ENCODE data around the gene MSI2. TPM values are rescaled to one million over a fixed set of nuclear protein-coding genes. Genes with fewer than 3 reads are reported as not detected.

MSI2 gene
- total and polyA plus RNA-seq, 2 experiments from 2014 or later: 18.9 to 41.8 TPM

DNA sequence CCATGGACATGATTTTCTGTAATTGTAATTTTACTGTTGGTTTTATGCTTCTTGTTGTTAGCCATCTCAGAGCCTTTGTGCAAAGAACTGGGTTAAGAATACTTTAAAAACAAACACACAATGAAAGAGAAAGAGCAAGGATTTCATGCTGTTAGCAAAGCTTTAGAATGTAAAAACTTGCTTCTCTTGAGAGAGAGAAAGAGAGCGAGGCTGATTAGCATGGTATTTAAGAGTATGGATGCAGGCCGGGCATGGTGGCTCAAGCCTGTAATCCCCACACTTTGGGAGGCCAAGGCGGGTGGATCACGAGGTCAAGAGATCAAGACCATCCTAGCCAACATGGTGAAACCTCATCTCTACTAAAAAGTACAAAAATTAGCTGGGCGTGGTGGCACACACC, 76.2 kb downstream of the MSI2 start (continued):
- TF ChIP-seq EZH2 (IDR thresholded peaks at IDR 0.05; ENCODE audit: low read depth, unreplicated experiment): no peak
- no peak for TF ChIP-seq EZH2phosphoT487 (IDR thresholded peaks at IDR 0.05; ENCODE audit: unreplicated experiment)
- TF ChIP-seq, protein P1, sequence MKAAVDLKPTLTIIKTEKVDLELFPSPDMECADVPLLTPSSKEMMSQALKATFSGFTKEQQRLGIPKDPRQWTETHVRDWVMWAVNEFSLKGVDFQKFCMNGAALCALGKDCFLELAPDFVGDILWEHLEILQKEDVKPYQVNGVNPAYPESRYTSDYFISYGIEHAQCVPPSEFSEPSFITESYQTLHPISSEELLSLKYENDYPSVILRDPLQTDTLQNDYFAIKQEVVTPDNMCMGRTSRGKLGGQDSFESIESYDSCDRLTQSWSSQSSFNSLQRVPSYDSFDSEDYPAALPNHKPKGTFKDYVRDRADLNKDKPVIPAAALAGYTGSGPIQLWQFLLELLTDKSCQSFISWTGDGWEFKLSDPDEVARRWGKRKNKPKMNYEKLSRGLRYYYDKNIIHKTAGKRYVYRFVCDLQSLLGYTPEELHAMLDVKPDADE (IDR thresholded peaks at IDR 0.05): no peak
- TF ChIP-seq NANOG (IDR thresholded peaks at IDR 0.05; ENCODE audit: borderline replicate concordance): no peak
- no peak for TF ChIP-seq POLR2AphosphoS5 (IDR thresholded peaks at IDR 0.05; ENCODE audit: low read depth)
- no peak for TF ChIP-seq ZNF331 (CRISPR knock-in tag; IDR thresholded peaks at IDR 0.05; ENCODE audit: low read depth)

DNA sequence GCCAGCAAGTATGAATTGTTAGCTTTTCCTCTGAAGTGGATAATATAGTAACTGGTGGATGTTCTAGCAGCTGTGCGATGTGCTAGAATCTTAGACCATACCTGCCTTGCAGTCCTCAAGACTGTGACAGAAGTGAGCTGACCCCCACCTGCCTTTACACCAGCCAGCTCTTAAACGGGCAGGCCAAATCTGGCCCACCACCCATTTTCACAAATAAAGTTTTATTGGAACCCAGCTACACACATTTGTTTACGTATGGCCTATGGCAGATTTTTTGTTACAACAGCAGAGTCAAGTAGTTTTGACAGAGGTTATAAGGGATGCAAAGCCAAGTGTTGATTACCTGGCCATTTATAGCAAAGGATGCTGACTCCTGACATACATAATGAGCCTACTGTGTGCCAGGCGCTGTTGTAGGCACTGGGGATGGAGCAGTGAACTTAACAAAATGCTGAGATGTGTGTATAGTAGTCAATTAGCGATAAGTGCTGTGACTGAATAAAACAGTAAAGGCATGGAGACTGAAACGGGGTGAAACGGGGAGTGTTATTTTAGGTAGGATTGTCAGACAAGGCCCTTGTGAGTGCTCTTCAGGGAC, 79.0 kb downstream of the MSI2 start:
- Mint-ChIP-seq H3K27ac (no peak overlapping the region), H3K9me3 (peaks cover 4% of the 10 kb centered on the region; the same call in 2 of the 3 replicates), H3K4me3 (no peak overlapping the region), H3K27me3 (ENCODE audit: insufficient read depth, low read depth, poor library complexity) (peaks cover 21% of the 10 kb centered on the region), H3K4me1 (peaks cover 33% of the 10 kb centered on the region), H3K36me3 (ENCODE audit: low read depth) (peaks cover 18% of the 10 kb centered on the region)
- H3K4me3 ChIP-seq: no peak overlapping the region
- H3K4me2 ChIP-seq: no peak overlapping the region
- no peak overlapping the region for H2AFZ ChIP-seq
- no peaks in the 10 kb centered on the region for H3K27me3 ChIP-seq (ENCODE audit: insufficient read depth)
- H3K27ac ChIP-seq (ENCODE audit: low read depth): no peak overlapping the region
- H3K79me2 ChIP-seq (replicated peaks; ENCODE audit: insufficient read depth): peaks cover 30% of the 10 kb centered on the region
- H3K4me1 ChIP-seq (ENCODE audit: insufficient read depth): peaks cover 16% of the 10 kb centered on the region
- DNase-seq (ENCODE audit: low spot score): no peak
- H3K36me3 ChIP-seq (ENCODE audit: insufficient read depth): no peaks in the 10 kb centered on the region
- 0 out of 2 replicates have a peak, but pooled peaks cover 3% of the 10 kb centered on the region for H4K20me1 ChIP-seq (replicated peaks; ENCODE audit: insufficient read depth)
- peaks cover 8% of the 10 kb centered on the region; the same call in 1 of the 2 replicates for H3K9me2 ChIP-seq (ENCODE audit: insufficient read depth)
- H3F3A ChIP-seq (replicated peaks; ENCODE audit: low read depth): no peaks in the 10 kb centered on the region
- no peak for ATAC-seq
- TF ChIP-seq, protein P2, sequence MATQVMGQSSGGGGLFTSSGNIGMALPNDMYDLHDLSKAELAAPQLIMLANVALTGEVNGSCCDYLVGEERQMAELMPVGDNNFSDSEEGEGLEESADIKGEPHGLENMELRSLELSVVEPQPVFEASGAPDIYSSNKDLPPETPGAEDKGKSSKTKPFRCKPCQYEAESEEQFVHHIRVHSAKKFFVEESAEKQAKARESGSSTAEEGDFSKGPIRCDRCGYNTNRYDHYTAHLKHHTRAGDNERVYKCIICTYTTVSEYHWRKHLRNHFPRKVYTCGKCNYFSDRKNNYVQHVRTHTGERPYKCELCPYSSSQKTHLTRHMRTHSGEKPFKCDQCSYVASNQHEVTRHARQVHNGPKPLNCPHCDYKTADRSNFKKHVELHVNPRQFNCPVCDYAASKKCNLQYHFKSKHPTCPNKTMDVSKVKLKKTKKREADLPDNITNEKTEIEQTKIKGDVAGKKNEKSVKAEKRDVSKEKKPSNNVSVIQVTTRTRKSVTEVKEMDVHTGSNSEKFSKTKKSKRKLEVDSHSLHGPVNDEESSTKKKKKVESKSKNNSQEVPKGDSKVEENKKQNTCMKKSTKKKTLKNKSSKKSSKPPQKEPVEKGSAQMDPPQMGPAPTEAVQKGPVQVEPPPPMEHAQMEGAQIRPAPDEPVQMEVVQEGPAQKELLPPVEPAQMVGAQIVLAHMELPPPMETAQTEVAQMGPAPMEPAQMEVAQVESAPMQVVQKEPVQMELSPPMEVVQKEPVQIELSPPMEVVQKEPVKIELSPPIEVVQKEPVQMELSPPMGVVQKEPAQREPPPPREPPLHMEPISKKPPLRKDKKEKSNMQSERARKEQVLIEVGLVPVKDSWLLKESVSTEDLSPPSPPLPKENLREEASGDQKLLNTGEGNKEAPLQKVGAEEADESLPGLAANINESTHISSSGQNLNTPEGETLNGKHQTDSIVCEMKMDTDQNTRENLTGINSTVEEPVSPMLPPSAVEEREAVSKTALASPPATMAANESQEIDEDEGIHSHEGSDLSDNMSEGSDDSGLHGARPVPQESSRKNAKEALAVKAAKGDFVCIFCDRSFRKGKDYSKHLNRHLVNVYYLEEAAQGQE (IDR thresholded peaks at IDR 0.05; ENCODE audit: unreplicated experiment): no peak
- TF ChIP-seq EZH2 (IDR thresholded peaks at IDR 0.05; ENCODE audit: low read depth, unreplicated experiment) (no peak), POLR2AphosphoS5 (IDR thresholded peaks at IDR 0.05; ENCODE audit: low read depth) (no peak), JUNB (IDR thresholded peaks at IDR 0.05; ENCODE audit: unreplicated experiment) (no peak), ZNF114 (CRISPR knock-in tag; IDR thresholded peaks at IDR 0.05) (no peak), EZH2phosphoT487 (IDR thresholded peaks at IDR 0.05; ENCODE audit: unreplicated experiment) (no peak), ZNF331 (CRISPR knock-in tag; IDR thresholded peaks at IDR 0.05; ENCODE audit: low read depth) (no peak), STAT1 (IDR thresholded peaks at IDR 0.05; ENCODE audit: unreplicated experiment) (no peak), NANOG (IDR thresholded peaks at IDR 0.05; ENCODE audit: borderline replicate concordance) (no peak)
- TF ChIP-seq, protein P3, sequence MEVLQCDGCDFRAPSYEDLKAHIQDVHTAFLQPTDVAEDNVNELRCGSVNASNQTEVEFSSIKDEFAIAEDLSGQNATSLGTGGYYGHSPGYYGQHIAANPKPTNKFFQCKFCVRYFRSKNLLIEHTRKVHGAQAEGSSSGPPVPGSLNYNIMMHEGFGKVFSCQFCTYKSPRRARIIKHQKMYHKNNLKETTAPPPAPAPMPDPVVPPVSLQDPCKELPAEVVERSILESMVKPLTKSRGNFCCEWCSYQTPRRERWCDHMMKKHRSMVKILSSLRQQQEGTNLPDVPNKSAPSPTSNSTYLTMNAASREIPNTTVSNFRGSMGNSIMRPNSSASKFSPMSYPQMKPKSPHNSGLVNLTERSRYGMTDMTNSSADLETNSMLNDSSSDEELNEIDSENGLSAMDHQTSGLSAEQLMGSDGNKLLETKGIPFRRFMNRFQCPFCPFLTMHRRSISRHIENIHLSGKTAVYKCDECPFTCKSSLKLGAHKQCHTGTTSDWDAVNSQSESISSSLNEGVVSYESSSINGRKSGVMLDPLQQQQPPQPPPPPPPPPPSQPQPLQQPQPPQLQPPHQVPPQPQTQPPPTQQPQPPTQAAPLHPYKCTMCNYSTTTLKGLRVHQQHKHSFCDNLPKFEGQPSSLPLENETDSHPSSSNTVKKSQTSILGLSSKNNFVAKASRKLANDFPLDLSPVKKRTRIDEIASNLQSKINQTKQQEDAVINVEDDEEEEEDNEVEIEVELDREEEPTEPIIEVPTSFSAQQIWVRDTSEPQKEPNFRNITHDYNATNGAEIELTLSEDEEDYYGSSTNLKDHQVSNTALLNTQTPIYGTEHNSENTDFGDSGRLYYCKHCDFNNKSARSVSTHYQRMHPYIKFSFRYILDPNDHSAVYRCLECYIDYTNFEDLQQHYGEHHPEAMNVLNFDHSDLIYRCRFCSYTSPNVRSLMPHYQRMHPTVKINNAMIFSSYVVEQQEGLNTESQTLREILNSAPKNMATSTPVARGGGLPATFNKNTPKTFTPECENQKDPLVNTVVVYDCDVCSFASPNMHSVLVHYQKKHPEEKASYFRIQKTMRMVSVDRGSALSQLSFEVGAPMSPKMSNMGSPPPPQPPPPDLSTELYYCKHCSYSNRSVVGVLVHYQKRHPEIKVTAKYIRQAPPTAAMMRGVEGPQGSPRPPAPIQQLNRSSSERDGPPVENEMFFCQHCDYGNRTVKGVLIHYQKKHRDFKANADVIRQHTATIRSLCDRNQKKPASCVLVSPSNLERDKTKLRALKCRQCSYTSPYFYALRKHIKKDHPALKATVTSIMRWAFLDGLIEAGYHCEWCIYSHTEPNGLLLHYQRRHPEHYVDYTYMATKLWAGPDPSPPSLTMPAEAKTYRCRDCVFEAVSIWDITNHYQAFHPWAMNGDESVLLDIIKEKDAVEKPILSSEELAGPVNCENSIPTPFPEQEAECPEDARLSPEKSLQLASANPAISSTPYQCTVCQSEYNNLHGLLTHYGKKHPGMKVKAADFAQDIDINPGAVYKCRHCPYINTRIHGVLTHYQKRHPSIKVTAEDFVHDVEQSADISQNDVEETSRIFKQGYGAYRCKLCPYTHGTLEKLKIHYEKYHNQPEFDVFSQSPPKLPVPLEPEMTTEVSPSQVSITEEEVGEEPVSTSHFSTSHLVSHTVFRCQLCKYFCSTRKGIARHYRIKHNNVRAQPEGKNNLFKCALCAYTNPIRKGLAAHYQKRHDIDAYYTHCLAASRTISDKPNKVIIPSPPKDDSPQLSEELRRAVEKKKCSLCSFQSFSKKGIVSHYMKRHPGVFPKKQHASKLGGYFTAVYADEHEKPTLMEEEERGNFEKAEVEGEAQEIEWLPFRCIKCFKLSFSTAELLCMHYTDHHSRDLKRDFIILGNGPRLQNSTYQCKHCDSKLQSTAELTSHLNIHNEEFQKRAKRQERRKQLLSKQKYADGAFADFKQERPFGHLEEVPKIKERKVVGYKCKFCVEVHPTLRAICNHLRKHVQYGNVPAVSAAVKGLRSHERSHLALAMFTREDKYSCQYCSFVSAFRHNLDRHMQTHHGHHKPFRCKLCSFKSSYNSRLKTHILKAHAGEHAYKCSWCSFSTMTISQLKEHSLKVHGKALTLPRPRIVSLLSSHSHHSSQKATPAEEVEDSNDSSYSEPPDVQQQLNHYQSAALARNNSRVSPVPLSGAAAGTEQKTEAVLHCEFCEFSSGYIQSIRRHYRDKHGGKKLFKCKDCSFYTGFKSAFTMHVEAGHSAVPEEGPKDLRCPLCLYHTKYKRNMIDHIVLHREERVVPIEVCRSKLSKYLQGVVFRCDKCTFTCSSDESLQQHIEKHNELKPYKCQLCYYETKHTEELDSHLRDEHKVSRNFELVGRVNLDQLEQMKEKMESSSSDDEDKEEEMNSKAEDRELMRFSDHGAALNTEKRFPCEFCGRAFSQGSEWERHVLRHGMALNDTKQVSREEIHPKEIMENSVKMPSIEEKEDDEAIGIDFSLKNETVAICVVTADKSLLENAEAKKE (CRISPR knock-in tag; IDR thresholded peaks at IDR 0.05): no peak
- TF ChIP-seq, protein P4, sequence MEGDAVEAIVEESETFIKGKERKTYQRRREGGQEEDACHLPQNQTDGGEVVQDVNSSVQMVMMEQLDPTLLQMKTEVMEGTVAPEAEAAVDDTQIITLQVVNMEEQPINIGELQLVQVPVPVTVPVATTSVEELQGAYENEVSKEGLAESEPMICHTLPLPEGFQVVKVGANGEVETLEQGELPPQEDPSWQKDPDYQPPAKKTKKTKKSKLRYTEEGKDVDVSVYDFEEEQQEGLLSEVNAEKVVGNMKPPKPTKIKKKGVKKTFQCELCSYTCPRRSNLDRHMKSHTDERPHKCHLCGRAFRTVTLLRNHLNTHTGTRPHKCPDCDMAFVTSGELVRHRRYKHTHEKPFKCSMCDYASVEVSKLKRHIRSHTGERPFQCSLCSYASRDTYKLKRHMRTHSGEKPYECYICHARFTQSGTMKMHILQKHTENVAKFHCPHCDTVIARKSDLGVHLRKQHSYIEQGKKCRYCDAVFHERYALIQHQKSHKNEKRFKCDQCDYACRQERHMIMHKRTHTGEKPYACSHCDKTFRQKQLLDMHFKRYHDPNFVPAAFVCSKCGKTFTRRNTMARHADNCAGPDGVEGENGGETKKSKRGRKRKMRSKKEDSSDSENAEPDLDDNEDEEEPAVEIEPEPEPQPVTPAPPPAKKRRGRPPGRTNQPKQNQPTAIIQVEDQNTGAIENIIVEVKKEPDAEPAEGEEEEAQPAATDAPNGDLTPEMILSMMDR (conservative IDR thresholded peaks at IDR 0.05; ENCODE audit: low read depth in 2 of 2): no peak

Measured in GM23338 (cell line).